ENCODE measurements around the gene PYGL. TPM values are rescaled to one million over a fixed set of nuclear protein-coding genes. Genes with fewer than 3 reads are reported as not detected.

The PYGL gene
- total and polyA plus RNA-seq, 2 donors (not counting 3 experiments of a cell fraction or from before 2014, with no cell fraction given): 15.1 to 45.7 TPM

DNA sequence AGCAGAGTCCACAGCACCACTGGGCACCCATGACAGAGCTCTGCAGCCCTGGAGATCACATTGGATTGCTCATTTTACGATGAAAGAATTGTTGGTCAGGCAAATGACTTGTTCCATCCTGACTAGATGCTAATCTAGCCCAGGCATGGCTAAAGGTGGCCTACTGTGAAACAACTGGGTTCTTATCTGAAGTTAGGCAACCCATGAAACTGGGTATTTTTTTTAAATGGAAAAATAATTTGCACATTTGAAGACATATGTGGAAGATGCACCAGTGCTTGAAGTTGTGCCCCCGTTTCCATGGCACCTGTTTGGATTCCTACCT is 8.3 kb downstream of the PYGL start:
- Histone ChIP-seq H3K27me3 (ENCODE audit: control insufficient read depth in 2 of 2, insufficient read depth in 2 of 2, low read length in 2 of 2) (no peaks in the 10 kb centered on the region), H3K79me2 (ENCODE audit: control insufficient read depth, insufficient read depth, low read length) (no peaks in the 10 kb centered on the region), H3K9me1 (replicated peaks; ENCODE audit: control insufficient read depth, extremely low read depth, insufficient read depth, low read length) (no peaks in the 10 kb centered on the region), H3K4me1 (ENCODE audit: control insufficient read depth, extremely low read depth, insufficient read depth, low read length) (no peaks in the 10 kb centered on the region), H3K36me3 (ENCODE audit: control insufficient read depth in 2 of 2, extremely low read depth in 1 of 2, insufficient read depth in 2 of 2, low read length in 2 of 2) (peaks cover 0 to 8% of the 10 kb centered on the region in 2 experiments), H3K9ac (replicated peaks; ENCODE audit: extremely low read depth, insufficient read depth, low read length) (no peak overlapping the region), H2AFZ (ENCODE audit: low read depth, low read length) (no peak overlapping the region), H3K4me3 (replicated peaks in 1 of 3; ENCODE audit: insufficient read depth in 1 of 3, low read depth in 1 of 3, low read length in 3 of 3) (no peak overlapping the region), H4K20me1 (replicated peaks; ENCODE audit: control insufficient read depth, extremely low read depth, insufficient read depth, low read length) (no peaks in the 10 kb centered on the region), H3K4me2 (ENCODE audit: insufficient read depth, low read length) (no peak overlapping the region), H3K27ac (ENCODE audit: insufficient read depth, low read depth, low read length) (no peak overlapping the region), H3K9me3 (replicated peaks; ENCODE audit: control insufficient read depth, insufficient read depth, low read length) (no peaks in the 10 kb centered on the region)
- no TSS peak for BruUV-seq (replicated peaks)
- TF ChIP-seq, protein P1, sequence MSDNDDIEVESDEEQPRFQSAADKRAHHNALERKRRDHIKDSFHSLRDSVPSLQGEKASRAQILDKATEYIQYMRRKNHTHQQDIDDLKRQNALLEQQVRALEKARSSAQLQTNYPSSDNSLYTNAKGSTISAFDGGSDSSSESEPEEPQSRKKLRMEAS (IDR thresholded peaks at IDR 0.05; ENCODE audit: insufficient read depth, insufficient read length): no peak
- TF ChIP-seq JUN (IDR thresholded peaks at IDR 0.05; ENCODE audit: borderline replicate concordance, insufficient read depth, insufficient read length, low read depth) (no peak), GATA2 (IDR thresholded peaks at IDR 0.05; ENCODE audit: insufficient read depth, insufficient read length, low read depth, low read length) (no peak), POLR2A (IDR thresholded peaks at IDR 0.05; ENCODE audit: low read depth, low read length) (no peak), FOS (IDR thresholded peaks at IDR 0.05; ENCODE audit: borderline replicate concordance, insufficient read depth, low read length) (no peak)
- TF ChIP-seq, protein P2, sequence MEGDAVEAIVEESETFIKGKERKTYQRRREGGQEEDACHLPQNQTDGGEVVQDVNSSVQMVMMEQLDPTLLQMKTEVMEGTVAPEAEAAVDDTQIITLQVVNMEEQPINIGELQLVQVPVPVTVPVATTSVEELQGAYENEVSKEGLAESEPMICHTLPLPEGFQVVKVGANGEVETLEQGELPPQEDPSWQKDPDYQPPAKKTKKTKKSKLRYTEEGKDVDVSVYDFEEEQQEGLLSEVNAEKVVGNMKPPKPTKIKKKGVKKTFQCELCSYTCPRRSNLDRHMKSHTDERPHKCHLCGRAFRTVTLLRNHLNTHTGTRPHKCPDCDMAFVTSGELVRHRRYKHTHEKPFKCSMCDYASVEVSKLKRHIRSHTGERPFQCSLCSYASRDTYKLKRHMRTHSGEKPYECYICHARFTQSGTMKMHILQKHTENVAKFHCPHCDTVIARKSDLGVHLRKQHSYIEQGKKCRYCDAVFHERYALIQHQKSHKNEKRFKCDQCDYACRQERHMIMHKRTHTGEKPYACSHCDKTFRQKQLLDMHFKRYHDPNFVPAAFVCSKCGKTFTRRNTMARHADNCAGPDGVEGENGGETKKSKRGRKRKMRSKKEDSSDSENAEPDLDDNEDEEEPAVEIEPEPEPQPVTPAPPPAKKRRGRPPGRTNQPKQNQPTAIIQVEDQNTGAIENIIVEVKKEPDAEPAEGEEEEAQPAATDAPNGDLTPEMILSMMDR (IDR thresholded peaks at IDR 0.05; ENCODE audit: extremely low read depth in 1 of 2, insufficient read depth in 1 of 2, low read depth in 1 of 2, low read length in 2 of 2): no peak
- FAIRE-seq: no peak
- intact Hi-C loops (cut with micrococcal nuclease): no loop called here
- dilution Hi-C loops (cut with MboI; ENCODE audit: extremely low pct_ligation_motif_present, low sequenced_read_pairs): no loop called here
- POLR2A ChIA-PET: no interaction called here
- no peak for DNase-seq (ENCODE audit: low read depth, low spot score)
- CTCF ChIA-PET: interaction anchor here (1.4 kb wide), 1 partner anchor 10 kb away, joined by 3 read pairs; no protein-coding TSS in a partner anchor
